Left renal cortex interstitium (tissue), 4 donors: ENCODE data around the gene MUC2. TPM values are rescaled to one million over a fixed set of nuclear protein-coding genes. Genes with fewer than 3 reads are reported as not detected.

Experiments
- DNase-seq, 4 donors: peaks; one replicate each; pipeline ENCODE4 v3.0.0-alpha.2; 2013; ENCODE audit warnings: low read depth in 4 of 4, low spot score in 2 of 4, missing footprints in 1 of 4
- polyA plus RNA-seq, 4 donors: library from polyadenylated mRNA; unstranded; fragments of 120-200 nt; gene quantifications; one replicate each; pipeline ENCODE4 v1.2.1, GENCODE V29; 2013; ENCODE audit not compliant: insufficient read length in 4 of 4

MUC2 gene
- polyA plus RNA-seq, 4 donors = 0.08 to 0.30 (median 0.14) TPM; not detected in 1

DNA sequence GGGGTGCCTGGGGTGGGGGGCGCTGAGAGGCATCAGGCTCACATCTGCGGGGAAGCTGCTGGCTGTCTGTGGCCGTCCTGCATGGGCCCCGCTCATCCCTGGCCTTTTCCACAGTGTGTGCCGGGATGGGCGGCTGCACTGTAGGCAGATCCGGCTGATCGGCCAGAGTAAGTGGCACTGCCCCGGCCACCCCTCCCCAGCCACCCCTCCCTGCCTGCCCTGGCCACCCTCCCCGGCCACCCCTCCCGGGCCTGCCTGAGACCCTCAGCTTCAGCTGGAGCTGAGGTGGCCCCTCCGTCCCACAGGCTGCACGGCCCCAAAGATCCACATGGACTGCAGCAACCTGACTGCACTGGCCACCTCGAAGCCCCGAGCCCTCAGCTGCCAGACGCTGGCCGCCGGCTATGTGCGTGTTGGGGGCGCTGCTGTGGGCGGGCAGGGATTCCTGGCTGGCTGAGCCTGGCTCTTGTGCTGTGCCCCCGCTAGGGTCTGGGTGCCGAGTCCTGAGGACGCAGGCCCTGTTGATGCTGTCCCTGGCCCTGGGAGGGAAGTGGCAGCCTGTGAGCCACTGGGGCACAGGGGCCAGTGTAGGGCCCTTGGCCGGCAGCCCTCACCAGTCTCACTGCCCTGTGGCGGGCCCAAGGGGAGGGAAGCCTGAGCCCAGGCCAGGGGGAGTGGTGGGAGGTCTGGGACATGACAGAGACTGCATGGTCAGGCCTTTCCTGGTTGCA is 10.9 kb downstream of the MUC2 start:
- DNase-seq = no peak

DNA sequence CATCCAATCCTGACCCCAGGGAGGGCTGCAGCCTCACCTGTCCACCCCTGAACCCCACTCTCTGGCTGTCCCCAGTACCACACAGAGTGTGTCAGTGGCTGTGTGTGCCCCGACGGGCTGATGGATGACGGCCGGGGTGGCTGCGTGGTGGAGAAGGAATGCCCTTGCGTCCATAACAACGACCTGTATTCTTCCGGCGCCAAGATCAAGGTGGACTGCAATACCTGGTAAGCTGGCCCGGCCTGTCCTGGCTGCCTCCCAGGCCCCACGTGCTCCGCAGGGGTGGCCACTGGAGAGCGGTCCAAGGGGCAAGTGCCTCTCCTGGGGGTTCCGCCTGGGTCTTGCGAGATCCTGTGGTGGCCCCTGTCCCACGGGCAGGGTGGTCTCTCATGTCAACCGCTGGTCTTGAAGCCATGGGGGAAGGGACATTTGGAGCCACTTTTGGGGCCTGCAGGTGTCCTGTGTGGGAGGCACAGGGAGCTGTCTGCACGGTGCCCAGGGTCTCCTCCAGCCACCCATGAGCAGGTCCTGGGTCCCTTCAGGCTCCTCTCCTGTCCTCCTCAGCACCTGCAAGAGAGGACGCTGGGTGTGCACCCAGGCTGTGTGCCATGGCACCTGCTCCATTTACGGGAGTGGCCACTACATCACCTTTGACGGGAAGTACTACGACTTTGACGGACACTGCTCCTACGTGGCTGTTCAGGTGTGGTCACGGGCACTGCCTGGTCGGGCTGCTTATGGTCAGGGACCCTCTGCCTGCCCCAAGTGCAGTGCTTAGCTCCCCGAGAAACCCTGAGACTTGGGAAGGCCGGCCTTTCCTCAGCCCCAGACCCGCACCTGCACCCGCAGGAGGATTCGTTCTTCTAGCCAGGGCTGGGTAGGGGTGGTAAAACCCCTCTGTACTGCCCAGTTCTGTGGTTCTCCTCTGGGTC is 11.8 kb downstream of the MUC2 start:
- no peak for DNase-seq

DNA sequence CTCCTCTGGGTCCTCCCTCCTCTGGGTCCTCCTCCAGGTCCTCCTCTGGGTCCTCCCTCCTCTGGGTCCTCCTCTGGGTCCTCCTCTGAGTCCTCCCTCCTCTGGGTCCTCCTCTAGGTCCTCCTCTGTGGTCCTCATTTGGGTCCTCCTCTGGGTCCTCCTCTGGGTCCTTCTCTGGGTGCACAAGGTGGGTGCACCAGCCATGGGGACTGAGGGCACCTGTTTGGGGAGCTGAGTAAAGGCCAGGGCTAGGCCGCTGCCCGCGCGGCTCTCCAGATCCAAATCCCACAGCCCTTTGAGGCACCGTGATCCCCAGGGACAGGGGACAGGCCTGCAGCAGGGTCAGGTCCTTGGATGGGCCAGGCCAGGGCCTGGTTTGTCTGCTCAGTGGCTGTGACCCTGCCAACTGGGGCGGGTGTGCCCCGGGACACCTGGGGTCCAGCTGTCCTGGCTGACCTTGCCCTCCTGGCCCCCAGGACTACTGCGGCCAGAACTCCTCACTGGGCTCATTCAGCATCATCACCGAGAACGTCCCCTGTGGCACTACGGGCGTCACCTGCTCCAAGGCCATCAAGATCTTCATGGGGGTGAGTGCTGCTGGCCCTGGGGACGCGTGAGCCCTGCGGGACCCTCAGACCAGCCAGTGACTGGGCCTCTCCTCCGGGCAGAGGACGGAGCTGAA is 12.7 kb downstream of the MUC2 start:
- DNase-seq = no peak

DNA sequence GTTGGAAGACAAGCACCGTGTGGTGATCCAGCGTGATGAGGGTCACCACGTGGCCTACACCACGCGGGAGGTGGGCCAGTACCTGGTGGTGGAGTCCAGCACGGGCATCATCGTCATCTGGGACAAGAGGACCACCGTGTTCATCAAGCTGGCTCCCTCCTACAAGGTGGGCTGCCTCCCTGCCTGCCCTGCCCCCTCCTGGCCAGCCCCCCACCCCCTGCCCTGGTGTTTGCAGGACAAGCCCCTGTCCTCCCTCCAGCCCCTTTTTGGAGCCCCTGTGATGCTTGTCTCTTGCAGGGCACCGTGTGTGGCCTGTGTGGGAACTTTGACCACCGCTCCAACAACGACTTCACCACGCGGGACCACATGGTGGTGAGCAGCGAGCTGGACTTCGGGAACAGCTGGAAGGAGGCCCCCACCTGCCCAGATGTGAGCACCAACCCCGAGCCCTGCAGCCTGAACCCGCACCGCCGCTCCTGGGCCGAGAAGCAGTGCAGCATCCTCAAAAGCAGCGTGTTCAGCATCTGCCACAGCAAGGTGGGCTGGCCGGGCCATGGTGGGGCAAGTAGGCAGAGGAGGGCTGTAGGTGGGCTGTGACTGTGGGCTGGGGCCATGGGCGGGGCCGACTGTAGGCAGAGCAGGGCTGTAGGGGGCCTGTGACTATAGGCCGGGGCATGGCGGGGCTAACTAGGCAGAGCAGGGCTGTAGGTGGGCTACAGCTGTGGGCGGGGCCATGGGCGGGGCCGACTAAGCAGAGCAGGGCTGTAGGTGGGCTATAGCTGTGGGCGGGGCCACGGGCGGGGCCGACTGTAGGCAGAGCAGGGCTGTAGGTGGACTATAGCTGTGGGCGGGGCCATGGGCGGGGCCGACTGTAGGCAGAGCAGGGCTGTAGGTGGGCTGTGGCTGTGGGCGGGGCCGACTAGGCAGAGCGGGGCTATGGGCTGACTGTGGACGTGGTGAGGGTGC is 13.6 kb downstream of the MUC2 start:
- DNase-seq = no peak

DNA sequence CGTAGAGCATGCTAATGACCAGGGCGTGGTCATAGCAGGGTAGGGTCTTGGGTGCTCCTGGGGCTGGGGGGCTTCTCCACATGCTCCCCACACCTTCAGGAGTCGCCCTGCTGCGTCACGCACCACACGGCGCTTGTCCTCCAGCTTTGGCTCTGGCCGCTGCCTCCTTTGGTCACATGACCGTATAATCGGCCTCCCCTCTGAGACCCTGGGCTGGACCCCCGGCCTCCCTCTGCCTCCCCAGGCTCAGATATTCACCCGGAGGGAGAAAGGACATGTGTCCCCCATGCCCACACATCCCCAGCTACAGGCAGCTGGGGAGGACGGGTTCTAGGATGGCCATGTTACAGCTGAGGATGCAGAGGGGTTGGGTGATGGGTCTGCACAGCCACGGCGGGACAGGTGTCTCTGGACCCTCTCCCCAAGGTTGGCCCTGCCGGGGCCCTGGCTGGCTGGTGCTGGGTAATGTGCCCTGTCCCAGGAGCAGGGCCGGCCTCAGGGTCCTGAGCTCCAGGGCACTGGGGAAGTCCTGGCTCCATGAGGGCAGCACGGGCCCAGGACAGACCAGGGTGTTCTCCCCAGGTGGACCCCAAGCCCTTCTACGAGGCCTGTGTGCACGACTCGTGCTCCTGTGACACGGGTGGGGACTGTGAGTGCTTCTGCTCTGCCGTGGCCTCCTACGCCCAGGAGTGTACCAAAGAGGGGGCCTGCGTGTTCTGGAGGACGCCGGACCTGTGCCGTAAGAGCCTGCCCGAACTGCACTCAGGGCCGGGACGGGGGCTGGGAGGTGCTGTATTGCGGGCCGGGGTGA is 14.5 kb downstream of the MUC2 start:
- no peak for DNase-seq

DNA sequence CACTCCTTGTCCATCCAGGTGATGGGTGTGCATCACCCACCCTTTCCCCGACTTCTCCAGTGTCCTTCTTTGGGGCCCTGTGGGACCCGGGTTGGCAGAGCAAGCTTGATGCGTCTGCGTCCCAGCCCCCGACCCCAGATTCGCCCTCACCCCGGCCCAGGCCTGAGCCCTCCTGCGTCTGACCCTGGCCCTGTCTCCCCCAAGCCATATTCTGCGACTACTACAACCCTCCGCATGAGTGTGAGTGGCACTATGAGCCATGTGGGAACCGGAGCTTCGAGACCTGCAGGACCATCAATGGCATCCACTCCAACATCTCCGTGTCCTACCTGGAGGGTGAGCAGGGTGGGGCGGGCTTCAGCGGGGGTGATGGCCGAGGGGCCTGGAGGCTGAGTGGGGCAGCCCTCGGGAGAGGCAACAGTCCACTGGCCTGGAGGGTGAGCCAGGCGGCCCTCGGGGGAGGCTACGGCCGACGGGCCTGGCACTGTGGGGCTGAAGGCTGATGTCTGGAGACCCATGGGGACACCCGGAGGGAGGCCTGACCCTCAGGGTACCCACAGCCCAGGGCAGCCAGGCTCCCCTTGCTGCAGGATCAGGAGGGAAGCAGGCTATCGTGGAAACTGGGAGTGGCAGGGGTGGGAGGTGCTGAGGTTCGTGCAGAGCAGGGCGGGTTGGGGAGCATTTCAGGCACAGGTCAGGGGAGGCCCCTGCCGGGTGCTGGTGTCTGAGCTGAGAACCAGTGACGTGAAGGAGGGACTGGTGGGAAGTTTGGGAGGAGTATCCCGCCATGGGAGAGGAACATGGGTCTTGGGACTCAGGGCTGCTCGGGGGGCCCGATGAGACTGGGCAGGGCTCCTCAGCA is 15.3 kb downstream of the MUC2 start:
- DNase-seq = no peak

DNA sequence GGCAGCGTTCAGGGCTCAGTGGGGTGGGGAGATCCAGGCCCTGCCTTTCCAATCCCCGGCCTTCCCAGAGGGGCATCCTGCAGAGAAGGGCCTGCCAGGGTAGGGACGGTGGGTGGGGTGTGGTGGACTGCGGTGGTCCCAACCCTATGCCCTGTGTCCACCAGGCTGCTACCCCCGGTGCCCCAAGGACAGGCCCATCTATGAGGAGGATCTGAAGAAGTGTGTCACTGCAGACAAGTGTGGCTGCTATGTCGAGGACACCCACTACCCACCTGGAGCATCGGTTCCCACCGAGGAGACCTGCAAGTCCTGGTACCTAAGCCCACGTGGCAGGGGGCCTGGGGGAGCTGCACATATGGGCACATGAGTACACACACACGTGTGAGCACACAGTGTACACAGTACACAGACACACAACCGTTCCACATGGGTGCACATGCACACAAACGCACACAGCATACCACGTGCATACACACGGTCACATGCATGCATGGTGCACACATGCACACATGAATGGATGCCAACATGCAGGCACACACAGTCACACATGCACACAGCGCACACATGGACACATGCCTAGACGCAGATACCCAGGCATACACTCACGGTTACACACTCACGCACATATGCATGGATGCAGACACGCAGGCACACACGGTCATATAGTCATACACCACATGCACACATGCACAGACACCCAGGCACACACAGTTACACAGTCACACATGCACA is 16.1 kb downstream of the MUC2 start:
- no peak for DNase-seq

DNA sequence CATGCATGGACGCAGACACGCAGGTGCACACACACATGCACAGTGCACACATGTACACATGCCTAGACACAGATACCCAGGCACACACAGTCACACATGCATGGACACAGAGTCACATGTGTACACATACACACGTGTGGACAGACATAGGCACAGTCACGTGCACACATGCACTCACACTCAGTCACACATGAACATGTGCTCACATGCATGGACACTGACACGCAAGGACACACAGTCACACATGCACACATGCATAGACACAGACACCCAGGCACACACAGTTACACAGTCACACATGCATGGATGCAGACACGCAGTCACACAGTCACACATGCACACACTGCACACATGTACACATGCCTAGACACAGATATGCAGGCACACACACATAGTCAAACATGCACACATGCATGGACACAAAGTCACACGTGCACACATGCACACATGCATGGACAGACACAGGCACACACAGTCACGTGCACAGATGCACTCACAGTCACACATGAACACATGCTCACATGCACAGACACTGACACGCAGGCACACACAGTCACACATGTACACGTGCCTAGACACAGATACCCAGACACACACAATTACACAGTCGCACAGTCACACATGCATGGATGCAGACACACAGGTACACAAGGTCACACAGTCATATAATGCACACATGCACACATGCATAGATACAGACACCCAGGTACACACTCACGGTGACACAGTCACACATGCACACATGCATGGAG is 16.8 kb downstream of the MUC2 start:
- no peak for DNase-seq

DNA sequence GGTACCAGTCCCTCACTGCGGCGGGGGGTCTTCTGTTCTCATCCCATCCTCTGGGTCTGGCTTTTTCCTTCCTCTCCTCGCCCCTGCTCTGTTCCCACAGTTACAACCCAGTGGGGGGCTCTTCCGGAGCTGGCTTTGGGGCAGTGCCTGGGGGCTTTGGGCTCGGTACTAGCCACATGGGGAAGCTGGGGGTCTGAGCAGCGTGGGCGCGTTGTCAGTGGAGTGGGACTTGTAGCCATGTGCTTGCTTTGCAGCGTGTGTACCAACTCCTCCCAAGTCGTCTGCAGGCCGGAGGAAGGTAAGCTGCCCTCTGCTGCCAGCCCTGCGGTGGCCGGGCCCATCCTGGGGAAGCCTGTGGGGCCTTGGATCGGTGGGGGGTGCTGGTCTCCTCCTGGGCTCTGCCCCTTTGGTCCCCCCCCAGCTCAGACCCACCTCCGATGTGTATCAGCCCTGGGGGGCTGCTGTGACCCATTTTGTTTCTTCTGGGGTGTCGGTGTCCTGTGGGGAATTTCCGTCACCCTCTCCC is 17.5 kb downstream of the MUC2 start:
- DNase-seq = no peak

DNA sequence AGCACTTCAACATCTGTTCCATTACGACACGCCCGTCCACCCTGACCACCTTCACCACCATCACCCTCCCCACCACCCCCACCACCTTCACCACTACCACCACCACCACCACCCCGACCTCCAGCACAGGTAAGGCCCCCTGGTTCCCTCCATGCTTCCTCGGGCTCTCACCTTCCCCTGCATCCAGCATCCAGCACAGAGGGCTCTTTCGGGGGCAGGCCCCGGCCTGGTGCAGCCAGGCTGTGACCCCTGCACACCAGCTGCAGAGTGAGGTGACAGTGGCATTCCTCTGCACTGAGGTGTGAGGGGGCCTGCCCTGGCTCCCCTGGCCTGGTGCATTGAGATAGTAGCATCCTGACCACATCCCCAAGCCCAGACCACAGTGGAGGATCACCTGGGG is 18.2 kb downstream of the MUC2 start:
- no peak for DNase-seq

DNA sequence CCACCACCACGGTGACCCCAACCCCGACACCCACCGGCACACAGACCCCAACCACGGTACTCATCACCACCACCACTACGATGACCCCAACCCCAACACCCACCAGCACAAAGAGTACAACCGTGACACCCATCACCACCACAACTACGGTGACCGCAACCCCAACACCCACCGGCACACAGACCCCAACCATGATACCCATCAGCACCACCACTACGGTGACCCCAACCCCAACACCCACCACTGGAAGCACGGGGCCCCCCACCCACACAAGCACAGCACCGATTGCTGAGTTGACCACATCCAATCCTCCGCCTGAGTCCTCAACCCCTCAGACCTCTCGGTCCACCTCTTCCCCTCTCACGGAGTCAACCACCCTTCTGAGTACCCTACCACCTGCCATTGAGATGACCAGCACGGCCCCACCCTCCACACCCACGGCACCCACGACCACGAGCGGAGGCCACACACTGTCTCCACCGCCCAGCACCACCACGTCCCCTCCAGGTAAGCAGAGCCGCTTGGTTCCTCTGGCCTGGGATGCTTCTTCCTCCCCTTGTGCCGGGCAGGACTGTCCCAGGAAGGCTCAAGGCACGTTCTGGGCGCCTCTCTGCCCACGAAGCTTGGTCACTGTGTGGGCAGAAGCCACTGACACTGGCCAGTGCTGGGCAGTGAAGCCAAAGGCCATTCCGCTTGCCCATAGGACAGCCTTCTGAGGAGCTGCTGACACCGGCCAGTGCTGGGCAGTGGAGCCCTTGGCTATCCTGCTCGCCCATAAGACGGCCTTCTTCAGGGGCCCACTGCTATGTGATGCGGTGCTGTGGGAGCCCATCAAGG is 25.1 kb downstream of the MUC2 start:
- DNase-seq = no peak

DNA sequence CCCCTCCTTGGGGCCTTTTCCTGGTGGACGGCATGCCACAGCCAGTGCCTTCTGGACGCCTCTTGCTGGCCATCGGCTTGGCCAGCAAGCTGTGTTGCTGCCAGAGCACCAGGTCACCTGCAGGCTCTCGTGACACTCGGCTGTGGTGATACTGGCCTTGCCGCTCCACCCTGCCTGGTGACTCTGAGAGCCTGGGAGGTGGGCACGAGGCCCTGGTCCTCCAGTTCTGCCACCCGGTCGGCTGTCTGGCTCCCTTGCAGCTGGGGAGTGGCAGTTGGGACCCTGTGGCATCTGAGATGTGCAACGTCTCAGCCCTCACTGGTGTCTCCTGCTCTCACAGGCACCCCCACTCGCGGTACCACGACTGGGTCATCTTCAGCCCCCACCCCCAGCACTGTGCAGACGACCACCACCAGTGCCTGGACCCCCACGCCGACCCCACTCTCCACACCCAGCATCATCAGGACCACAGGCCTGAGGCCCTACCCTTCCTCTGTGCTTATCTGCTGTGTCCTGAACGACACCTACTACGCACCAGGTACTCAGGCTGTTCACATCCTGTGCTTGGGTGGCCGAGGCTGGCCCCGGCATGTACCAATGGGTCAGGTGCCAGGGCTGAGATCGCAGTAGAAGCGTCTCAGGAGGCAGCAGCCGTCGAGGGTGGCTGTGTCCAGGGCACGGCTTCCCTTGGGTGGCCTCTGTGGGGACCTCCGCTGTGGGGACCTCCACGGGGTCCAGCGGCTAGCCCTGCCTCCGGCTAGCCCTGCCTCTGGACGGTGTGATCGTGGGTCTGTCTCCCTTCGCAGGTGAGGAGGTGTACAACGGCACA is 26.0 kb downstream of the MUC2 start:
- no peak for DNase-seq

DNA sequence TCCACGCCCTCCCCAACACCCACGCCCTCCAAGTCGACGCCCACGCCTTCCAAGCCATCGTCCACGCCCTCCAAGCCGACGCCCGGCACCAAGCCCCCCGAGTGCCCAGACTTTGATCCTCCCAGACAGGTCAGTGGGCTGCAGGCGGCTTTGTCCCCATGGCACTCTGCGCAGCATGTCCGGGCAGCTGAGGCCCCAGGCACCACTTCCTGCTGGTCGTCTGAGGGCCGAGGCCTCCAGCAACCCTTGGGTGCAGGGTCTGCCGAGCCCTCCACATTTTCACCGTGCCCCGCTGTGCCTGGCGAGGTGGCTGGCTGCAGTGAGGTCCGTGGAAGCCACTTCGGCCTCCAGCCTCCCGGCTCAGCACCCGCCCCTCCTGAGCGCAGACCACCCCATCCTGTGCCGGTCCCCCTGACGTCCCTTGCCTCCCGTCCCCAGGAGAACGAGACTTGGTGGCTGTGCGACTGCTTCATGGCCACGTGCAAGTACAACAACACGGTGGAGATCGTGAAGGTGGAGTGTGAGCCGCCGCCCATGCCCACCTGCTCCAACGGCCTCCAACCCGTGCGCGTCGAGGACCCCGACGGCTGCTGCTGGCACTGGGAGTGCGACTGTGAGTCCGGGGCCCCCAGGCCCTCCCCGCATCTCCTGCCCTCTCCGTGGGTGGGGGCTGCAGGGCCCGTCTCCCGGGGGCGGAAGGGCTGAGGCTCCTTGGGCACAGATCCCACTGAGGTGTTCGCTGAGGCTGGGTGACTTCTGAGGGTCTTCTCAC is 26.8 kb downstream of the MUC2 start:
- DNase-seq = no peak
